Heart left ventricle (tissue), 16 donors: ENCODE results near the gene LAT. TPM values are rescaled to one million over a fixed set of nuclear protein-coding genes. Genes with fewer than 3 reads are reported as not detected.

Source experiments
- ATAC-seq, 4 donors: fragments of 200-7000 bp; cut with Tn5 transposase; one replicate each; pipeline ENCODE4 v1.9.1; 2020 to 2022; ENCODE audit warnings: moderate library complexity in 4 of 4, mild to moderate bottlenecking in 3 of 4, moderate number of reproducible peaks in 1 of 4
- DNase-seq, 5 donors: peaks; one replicate each; pipeline ENCODE4 v3.0.0-alpha.2; 2020
- H3K27ac ChIP-seq, 12 donors: fragments of 200-600 bp; sonication (generic) in 4 of 12; one replicate each; pipeline versions ENCODE4 v1.5.0 to v1.8.0; 2016 to 2022; ENCODE audit warnings: mild to moderate bottlenecking in 2 of 12
- H3K27me3 ChIP-seq, 9 donors: fragments of 200-600 bp; sonication (generic) in 2 of 9; one replicate each; pipeline versions ENCODE4 v1.5.1 to v1.8.0; 2016 to 2022; ENCODE audit warnings: mild to moderate bottlenecking in 3 of 9
- H3K36me3 ChIP-seq, 9 donors: fragments of 200-600 bp; sonication (generic) in 2 of 9; one replicate each; pipeline versions ENCODE4 v1.5.0 to v1.8.0; 2018 to 2022; ENCODE audit warnings: mild to moderate bottlenecking in 2 of 9
- H3K4me1 ChIP-seq, 12 donors: fragments of 200-600 bp; sonication (generic) in 4 of 12; one replicate each; pipeline versions ENCODE4 v1.5.0 to v1.8.0; 2016 to 2022; ENCODE audit warnings: mild to moderate bottlenecking in 3 of 12
- H3K4me3 ChIP-seq, 12 donors: fragments of 200-600 bp; sonication (generic) in 4 of 12; one replicate each; pipeline versions ENCODE4 v1.5.0 to v1.8.0; 2017 to 2022; ENCODE audit warnings: mild to moderate bottlenecking in 9 of 12, moderate library complexity in 4 of 12
- H3K9me3 ChIP-seq, 12 donors: fragments of 200-600 bp; sonication (generic) in 4 of 12; one replicate each; pipeline versions ENCODE4 v1.5.0 to v1.8.0; 2016 to 2022; ENCODE audit warnings: mild to moderate bottlenecking in 1 of 12
- POLR2A ChIP-seq, 2 donors: fragments of 450-650 bp; IDR thresholded peaks; one replicate each; pipeline ENCODE4 v1.6.1; 2017; ENCODE audit warnings: antibody characterized with exemption in 2 of 2, mild to moderate bottlenecking in 2 of 2, moderate library complexity in 2 of 2
- WGBS, 4 donors: extraction: QIAGEN DNeasy Blood & Tissue Kit in 2 of 4; methylation state at CpG; one replicate each; pipeline versions ENCODE4 v1.1.5 to v1.1.7; 2013 to 2018; 5-methylcytosine and 5-hydroxymethylcytosine counted together
- intact Hi-C, 10 donors: fragments of 100-400 bp; cut with DNase I; formaldehyde crosslinking; loops; one replicate each; pipeline versions ENCODE4 v1.11.1 to v1.14.2; 2022
- polyA plus RNA-seq, 2 donors: library from polyadenylated mRNA; stranded (reverse); fragments of 200-250 nt; gene quantifications; one replicate each; pipeline ENCODE4 v1.2.3, GENCODE V29; 2013
- total RNA-seq, 9 donors: library from RNA; depleted of rRNA in 2 of 9; stranded (reverse); fragments of >200 nt in 2 of 9; fragmentation: NEBNext Ultra II Directional in 3 of 9; extraction: Animal tissue kit (Norgen Biotek cat#: 25700) in 3 of 9; gene quantifications; one replicate each; pipeline versions ENCODE4 v1.1.0 to v1.2.4, GENCODE V29; 2016 to 2023
- TF ChIP-seq, protein P1 (sequence below), 12 donors: fragments of 200-600 bp; sonication (generic) in 4 of 12; IDR thresholded peaks; one replicate each; pipeline versions ENCODE4 v1.5.0 to v1.8.0; 2018 to 2022; ENCODE audit warnings: antibody characterized with exemption in 12 of 12, mild to moderate bottlenecking in 5 of 12
- donor health status: ischemic (EF 13 %, LVEDD 7.1; RV severe dilation, severe dysfunction).
- donor health status: healthy with polysubstance abuse.
- donor health status: DM: no; HTN: yes; CAD: no.
- donor health status: DM: no; HTN: no; CAD: no.
- donor health status: ischemic (EF 25% LVEDD 6.9; RV normal size, moderate dysfunction).
- donor health status: ischemic (EF 25% LVEDD 5.7; RV mildly dilated, moderate dysfunction).
- donor health status: healthy.
- donor health status: DM: yes; HTN: yes; CAD: no.
- donor health status: ischemic (EF 35%, LVEDD 5.7; RV mildly dilated, moderate dysfunction).
- donor health status: nonischemic (EF 11% LVEDD 7.7; RV severe dilation, severe dysfunction).
- donor health status: DM: yes; HTN: yes; CAD: no.
- donor health status: PGD.
- donor health status: ischemic (EF 29% LVEDD 5.4; RV normal size, mild dysfunction).
- donor health status: nonischemic (EF 23%, LVEDD 6.1; RV moderate dilation, normal function).

Gene LAT
- total and polyA plus RNA-seq, 11 donors, result 0.62 to 7.7 (median 1.4) TPM; not detected in 1

DNA sequence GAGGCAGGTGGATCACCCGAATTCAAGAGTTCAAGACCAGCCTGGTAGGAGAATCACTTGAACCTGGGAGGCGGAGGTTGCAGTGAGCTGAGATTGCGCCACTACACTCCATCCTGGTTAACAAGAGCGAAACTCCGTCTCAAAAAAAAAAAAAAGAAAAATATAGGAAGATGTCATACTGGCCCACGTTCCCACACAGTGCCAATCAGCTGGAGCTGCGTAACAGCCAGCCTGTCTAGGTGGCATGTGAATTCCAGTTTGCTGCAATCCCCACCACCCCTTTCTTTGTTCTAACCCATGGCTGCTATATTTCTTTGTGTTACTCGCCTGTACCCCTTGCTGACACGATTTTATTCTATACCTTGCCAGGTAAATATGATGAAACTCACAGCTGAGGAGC, 26.6 kb upstream of the LAT start:
- ATAC-seq (no peak), DNase-seq (no peak)
- Histone ChIP-seq H3K27me3 (no peaks in the 10 kb centered on the region), H3K27ac (no peak overlapping the region), H3K36me3 (peaks cover 0 to 98% (median 86%) of the 10 kb centered on the region in 9 donors), H3K4me1 (peaks cover 0 to 2% (median 0%) of the 10 kb centered on the region in 12 donors), H3K9me3 (no peaks in the 10 kb centered on the region), H3K4me3 (no peak overlapping the region)
- WGBS, 4 donors, result 92 to 94% (median 93%) methylated on average over 9 of the region's 9 CpGs
- intact Hi-C loops, result no loop called here
- TF ChIP-seq, protein P1, sequence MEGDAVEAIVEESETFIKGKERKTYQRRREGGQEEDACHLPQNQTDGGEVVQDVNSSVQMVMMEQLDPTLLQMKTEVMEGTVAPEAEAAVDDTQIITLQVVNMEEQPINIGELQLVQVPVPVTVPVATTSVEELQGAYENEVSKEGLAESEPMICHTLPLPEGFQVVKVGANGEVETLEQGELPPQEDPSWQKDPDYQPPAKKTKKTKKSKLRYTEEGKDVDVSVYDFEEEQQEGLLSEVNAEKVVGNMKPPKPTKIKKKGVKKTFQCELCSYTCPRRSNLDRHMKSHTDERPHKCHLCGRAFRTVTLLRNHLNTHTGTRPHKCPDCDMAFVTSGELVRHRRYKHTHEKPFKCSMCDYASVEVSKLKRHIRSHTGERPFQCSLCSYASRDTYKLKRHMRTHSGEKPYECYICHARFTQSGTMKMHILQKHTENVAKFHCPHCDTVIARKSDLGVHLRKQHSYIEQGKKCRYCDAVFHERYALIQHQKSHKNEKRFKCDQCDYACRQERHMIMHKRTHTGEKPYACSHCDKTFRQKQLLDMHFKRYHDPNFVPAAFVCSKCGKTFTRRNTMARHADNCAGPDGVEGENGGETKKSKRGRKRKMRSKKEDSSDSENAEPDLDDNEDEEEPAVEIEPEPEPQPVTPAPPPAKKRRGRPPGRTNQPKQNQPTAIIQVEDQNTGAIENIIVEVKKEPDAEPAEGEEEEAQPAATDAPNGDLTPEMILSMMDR (IDR thresholded peaks at IDR 0.05), result no peak
- no peak for TF ChIP-seq POLR2A (IDR thresholded peaks at IDR 0.05)

DNA sequence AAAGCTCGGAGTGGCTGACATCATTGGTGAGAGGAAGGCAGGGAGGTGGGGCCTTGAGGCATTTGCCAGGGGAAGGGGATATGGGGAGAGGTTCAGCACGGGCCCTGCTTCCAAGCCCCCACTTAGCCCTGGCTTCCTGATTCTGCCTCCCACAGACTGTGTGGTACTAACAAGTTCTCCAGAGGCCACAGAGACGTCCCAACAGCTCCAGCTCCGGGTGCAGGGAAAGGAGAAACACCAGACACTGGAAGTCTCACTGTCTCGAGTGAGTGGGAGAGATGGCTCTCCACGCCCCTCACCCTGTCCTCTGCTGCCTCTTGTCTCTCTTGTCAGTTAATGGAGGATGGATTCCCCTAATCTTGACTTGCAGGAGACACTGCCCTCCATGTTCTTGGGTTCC, 26.0 kb upstream of the LAT start:
- no peak overlapping the region for H3K27ac ChIP-seq
- ATAC-seq (no peak), DNase-seq (no peak)
- intact Hi-C loops, result no loop called here
- TF ChIP-seq, protein P1 (IDR thresholded peaks at IDR 0.05), result no peak
- no peak for TF ChIP-seq POLR2A (IDR thresholded peaks at IDR 0.05)
- H3K4me3 ChIP-seq, result no peak overlapping the region
- no peaks in the 10 kb centered on the region for H3K9me3 ChIP-seq
- WGBS, 4 donors, result 87 to 95% (median 90%) methylated on average over 5 to 6 of the region's 6 CpGs
- H3K27me3 ChIP-seq, result no peaks in the 10 kb centered on the region
- no peaks in the 10 kb centered on the region for H3K4me1 ChIP-seq
- peaks cover 0 to 98% (median 86%) of the 10 kb centered on the region in 9 donors for H3K36me3 ChIP-seq

DNA sequence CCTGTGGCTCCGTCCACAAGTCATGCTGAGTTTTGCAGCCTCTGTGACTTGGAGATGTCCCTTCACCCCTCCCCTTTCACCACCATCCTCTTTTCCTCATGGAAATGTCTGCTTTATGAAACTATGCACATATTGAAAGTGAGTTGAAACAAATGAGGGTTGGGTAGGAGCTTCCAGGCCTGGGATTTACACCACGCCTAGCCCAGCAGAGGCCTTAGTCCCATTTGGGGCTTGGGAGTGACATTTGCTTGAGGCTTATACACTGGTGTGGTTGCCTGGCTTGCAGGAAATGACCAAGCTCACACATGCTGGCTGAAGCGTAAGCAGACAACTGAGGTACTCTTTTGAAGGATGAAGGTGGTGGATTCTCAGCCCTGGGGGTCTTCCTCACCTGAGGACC, 20.8 kb upstream of the LAT start:
- Histone ChIP-seq H3K9me3 (no peaks in the 10 kb centered on the region), H3K27ac (no peak overlapping the region), H3K36me3 (peaks cover 0 to 70% (median 47%) of the 10 kb centered on the region in 9 donors), H3K4me1 (no peaks in the 10 kb centered on the region), H3K4me3 (no peak overlapping the region), H3K27me3 (no peaks in the 10 kb centered on the region)
- ATAC-seq, result no peak
- WGBS, 4 donors, result 75 to 96% (median 93%) methylated on average over 2 to 3 of the region's 3 CpGs
- no peak for DNase-seq
- intact Hi-C loops, result no loop called here
- TF ChIP-seq, protein P1 (IDR thresholded peaks at IDR 0.05), result no peak
- no peak for TF ChIP-seq POLR2A (IDR thresholded peaks at IDR 0.05)

DNA sequence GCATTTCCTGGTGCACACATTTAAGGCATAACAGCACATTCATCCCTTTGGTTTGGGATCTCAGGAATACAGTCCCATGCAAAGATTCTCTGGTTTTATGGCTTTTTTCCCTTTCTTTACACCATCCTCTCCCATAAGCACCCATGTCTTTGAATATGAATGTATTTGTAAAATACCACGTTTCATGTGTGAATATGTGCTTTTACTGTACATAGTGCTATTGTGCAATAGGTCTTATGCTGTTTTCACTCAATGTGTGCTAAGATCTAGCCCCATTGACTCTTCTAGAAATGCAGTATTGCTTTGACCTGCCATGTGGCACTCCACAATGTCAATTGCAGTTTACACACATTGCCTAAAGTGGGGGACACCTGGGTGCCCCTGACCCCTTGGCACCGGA, 20.4 kb upstream of the LAT start:
- no peak for DNase-seq

More for the DNA sequence above, 20.4 kb upstream of the LAT start:
- 90 to 96% (median 91%) methylated on average over 2 of the region's 2 CpGs for WGBS, 4 donors
- Histone ChIP-seq H3K27ac (no peak overlapping the region), H3K36me3 (peaks cover 0 to 65% (median 42%) of the 10 kb centered on the region in 9 donors), H3K4me3 (no peak overlapping the region), H3K4me1 (no peaks in the 10 kb centered on the region), H3K27me3 (no peaks in the 10 kb centered on the region), H3K9me3 (no peaks in the 10 kb centered on the region)
- no peak for TF ChIP-seq POLR2A (IDR thresholded peaks at IDR 0.05)
- TF ChIP-seq, protein P1 (IDR thresholded peaks at IDR 0.05), result no peak
- intact Hi-C loops, result no loop called here
- no peak for ATAC-seq
